Ammon's horn (tissue), 1 donor: ENCODE data around the gene NFKB1.

Experiments used
- DNase-seq: peaks from one replicate; pipeline ENCODE4 v3.0.0-alpha.2; 2016; ENCODE audit warnings: low spot score

NFKB1 gene

DNA sequence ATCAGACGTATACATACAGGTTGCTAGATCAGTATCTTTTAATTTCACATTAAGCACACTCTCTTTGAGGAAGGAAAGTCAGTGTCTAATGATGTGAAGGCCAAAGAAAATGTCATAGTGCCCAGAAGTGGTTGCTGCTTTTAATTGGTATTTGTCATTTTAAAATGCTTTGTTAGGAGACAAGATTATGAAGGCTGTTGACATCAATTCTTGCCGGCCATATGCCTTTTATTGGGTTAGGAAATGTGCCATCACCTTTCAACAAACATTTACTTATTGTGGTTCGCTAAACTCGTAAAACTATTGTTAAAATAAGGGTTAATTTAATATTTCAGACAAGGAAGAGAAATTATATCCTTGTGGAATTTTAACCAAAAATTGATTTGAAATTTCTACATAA is 32.2 kb downstream of the NFKB1 start:
- DNase-seq: no peak

DNA sequence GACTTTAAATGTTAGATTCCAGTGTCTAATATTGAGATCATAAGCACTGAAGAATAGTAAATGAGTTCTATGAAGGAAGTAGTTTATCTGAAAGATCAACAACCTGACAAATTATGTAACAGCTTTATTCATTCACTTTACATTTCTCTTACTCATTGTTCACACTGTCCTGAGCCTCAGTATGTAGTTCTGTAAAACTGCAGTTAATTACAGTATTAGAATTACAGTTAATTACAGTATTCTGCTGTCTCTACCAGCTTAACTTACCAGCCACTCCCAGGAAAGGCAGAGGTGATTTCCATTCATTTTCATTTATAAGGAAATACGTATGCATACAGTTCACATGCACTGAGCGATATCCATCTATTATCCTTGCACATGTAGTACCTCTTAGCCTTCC is 32.7 kb downstream of the NFKB1 start:
- no peak for DNase-seq

- no peak for DNase-seq
Observed at GRCh38 chr4:102534845-102535244, 33.7 kb downstream of the NFKB1 start.

DNA sequence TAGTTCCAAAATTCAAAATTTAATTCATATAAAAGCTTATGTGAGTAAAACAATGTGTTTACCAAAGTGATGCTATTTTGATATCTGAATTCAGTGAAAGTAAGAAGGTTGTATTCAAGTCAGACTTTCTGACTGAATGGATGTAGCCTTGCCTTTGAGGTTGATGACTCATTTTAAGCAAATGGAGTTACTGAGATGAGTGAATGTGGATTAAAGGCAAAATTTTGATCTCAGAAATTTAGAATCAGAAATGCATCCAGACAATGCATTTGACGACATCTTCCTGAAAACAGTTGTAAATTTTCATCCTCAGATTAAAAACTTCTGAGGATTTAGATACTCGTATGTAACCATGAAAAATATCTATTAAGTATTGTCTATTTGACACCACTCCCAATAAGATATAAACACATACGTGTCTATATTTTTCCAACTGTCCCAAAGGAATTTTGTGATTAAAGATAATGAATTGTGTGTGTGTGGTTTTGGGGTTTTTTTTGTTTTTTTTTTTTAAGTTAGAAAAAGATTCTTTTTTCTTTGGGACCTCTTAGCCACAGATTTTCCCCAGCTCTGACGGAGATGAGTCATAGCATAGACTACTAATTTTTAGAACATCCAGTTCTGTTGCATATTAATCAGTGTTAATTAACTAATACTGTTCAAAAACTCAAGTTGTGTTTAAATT is 34.4 kb downstream of the NFKB1 start:
- DNase-seq: no peak

DNA sequence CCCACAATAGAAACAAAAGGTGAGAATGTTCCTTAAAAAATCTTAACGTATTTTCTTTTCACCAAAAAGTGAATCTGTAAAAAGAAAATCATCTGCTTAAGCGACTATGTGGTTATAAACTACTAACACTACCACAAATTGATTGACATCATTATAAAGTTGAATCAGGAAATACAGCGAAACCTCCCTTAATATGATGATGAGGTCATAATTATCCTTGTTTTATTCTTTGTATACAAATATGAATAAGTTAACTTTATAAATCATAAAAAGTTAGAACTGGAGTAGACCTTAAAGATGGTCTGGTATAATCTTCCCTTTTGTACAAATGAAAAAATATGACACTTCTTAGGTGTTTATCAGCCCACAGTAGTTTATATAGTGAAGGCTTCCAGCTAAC is 35.6 kb downstream of the NFKB1 start:
- DNase-seq: no peak

GRCh38 chr4:102537269-102537668 is 36.1 kb downstream of the NFKB1 start:
- DNase-seq: no peak

DNA sequence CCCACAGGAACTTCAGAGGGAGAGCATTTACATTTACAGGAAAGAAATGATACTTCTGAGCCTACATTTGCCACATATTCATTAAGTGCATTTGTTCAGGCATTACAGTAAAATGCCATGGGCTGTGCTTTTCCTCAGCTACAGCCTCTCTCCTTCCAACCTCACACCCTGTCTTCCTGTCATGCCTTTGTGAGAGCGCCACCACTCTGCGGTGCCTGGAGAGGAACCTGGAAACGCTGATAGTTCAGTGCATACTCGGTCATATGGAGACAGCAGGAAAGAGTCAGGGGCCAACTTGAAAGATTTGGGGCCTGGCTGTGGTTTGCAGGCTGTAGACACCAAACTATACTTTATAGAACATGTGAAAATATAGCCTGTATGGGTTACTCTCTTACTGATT is 40.5 kb downstream of the NFKB1 start:
- peak; percentile 41 for DNase-seq

DNA sequence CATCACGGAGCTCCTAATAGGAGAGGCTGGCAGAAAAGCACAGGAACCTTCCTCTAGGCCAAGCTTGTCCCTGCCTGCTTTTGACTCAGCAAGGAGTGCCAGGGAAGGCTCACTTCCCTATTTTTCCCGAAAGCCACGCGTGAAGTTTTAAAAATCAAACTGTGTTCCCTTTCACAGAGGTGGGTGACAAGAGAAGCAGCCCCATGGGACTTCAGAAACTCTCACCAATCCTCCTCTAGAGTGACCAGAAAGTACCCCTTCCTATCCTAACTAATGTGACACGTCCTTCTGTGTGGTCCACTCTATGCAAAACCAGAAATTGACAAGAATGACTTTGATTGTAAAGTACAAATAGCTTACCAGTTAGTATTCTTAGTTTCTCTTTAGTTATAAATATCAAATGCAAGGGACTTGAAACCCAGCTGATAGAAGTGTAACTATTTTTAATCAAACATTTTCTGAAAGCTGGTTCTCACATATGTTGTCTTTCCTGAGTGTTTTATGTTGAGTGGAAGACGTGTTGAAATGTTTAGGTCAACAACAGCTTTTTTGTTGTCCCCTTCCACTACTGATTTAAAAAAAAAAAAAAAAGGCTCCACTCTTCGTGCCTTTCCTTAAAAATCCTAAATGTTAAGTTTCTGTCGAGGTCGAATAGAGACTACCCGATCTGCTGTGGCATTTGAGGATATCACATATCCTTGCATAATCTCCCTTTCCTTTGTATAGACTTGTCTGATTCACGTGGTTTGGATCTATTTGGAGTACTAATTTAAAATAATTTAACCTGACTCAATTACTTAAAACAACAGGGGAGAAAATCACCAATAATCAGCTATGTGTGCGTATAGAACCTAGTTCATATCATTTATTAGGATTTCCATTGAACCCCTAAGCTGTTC is 42.1 kb downstream of the NFKB1 start:
- DNase-seq: no peak

- DNase-seq: no peak
Observed at GRCh38 chr4:102546635-102547034, 45.5 kb downstream of the NFKB1 start.

DNA sequence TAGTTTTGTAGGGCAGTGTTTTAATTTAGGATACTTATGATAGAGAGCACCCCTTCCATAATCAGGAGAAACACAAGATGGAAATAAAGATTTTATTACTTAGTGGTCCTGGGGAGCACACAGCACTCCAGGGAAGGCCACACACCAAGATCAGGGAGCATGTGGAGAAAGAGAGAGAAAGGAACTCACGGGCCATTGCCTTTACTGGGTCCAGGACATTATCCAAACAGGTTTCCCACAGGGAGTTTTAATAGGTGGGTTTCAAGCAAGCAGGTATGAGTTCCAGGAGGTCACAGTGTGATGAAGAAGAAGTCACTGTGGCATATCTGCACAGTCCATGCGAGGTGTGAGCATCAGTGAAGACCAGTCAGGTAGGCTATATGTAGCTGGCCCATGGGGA is 46.8 kb downstream of the NFKB1 start:
- no peak for DNase-seq

DNA sequence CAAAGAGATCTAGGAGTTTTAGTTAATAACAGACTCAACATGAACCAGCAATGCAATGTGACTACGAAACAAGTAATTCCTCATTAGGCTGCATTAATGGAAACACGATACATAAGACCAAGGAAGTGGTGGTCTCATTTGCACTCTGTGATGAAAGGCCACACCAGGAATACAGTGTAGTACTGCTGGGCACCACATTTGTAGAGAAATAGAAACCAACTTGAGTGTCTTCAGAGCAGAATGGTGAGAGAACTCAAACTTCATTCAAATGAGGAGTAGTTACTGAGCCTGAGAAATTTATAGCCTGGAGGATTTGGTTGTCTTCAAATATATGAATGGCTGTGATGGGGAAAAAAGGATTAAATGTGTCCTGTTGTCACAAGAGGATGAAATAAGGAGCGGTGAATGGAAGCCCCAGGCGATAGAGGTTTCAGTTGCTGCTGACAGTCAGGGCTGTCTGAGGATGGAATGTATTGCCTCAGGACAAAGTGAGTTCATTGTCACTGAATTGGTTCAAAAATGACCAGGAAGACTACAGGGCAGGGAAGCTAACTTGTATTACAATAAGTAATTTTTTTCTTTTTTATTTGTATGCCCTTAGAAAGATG is 50.9 kb downstream of the NFKB1 start:
- no peak for DNase-seq

DNA sequence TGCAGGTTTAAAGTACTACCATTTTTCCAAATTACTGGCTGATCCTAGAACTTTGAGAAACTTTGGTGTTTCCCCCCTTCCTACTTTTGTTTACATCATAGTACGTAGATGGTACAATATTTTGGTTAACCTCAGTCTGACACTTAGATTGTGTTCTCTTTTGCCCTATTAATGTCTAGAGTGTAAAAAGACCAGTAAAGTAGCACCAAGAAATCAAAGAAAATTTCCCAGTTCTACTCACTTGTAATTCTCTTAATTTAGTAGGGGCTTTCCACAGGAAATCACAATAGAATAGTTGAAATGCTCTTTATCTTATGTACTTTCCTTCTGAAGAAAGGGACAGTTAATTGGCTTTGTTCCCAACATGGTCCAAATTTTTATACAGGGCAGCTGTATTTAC is 51.6 kb downstream of the NFKB1 start:
- DNase-seq: no peak

- no peak for DNase-seq
Observed at GRCh38 chr4:102553982-102554381, 52.8 kb downstream of the NFKB1 start.

GRCh38 chr4:102554482-102554881 is 53.3 kb downstream of the NFKB1 start:
- DNase-seq: peak; percentile 62

DNA sequence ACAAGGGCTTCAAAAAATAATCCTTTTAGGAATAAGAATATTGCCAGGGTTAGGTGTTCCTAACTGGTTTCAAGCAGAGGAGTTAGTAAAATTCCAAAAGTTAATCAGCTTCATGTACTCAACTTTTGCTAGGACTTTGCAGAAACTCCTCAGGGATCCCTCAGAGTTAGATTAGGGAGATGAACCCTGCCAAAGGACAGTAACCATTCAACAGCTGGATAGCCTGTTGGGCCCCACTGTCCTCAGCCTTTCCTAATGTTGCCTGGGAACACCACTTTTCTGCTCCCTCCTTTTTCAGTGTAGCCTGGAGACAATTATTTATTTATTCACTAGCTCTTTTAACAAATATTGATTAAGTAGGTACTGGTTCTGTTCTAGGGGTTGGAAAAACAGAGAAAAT is 53.8 kb downstream of the NFKB1 start:
- DNase-seq: no peak

DNA sequence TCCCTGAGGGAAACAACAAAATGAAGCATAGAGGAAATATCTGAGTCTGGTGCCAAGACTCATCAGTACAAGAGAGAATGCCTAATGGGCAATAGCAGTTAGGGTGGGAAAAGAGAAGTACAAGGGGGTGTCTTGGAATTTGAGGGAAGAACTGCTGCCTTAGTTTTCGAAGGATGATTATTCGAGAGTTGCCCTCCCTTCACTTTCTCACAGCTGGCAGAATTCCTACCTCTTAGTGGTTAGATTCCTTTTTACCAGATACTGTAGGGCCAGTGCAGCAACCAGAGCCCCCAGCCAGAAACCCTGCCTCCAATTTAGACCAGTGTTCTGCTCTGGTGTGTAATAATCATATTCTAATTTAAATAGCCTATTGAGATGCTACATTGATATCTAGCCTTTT is 56.5 kb downstream of the NFKB1 start:
- no peak for DNase-seq

DNA sequence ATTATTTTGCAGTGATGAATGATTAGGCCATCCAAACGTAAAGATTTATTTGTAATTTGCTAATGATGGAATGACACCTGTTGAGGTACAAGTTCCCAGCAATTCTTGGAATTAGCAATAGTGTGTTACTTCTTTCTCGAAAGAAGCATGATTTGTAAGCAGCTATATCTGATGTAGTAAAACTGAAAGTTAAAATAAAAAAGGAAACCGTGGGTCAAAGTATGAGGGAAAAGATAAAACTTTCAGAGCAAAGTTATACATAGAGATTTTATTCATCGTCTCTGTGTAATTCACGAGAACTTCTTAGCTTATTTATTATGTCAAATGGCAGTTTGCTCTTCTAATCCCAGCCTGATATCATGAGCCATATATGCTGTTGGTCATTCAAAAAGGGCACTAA is 59.0 kb downstream of the NFKB1 start:
- no peak for DNase-seq

DNA sequence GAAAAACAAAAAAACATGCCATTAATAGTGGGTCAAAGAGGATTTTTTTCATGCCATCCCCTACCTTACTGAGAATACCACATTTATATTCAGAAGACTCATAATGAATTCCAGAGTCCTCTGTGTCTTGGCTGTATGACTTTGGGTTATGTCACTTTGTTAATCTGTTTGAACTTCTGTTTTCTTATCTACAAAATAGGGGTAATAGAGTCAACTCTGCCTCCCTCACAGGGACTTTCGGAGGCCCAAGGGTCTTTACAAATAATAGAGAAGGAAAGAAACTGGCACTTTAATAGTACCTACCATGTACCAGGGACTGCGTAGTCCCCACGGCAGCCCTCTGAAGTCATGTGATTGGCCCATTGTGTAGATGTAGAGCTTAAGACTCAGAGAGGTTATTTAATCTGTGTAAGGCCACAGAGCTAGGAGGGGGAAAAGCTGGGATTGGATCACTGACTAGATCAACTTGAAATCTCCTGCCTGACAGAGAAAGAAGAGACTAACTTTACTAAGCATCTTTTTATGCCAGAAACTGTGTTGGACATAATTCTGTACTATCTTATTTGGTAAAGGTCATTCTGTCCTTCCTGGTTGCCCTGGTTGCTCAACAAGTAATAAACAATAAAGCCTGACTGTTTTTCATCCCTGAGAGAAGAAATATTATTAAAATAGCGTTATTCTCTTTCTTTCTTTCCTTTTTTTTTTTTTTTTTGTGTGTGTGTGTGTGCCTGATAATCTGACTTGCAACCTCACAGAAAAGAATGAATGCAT is 59.6 kb downstream of the NFKB1 start:
- DNase-seq: no peak

DNA sequence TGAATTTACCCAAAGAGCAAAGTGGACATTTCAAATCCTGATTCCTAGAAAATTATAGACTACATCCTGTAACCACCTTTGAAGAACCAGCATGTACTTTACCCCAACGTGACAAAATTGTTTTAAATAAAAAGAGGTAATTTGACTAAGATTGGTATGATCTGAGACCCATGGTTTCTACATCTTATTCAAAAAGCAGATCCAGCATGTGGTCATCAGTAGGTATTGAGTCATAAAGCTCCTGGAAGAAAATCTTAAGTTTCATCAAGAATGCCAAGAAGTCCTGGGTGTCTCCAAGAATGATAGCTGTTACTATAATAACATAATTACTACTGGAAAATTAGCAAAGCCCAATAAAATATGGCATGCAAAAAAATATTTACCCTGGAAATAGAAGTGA is 61.8 kb downstream of the NFKB1 start:
- DNase-seq: no peak

GRCh38 chr4:102564399-102565059 is 63.4 kb downstream of the NFKB1 start:
- DNase-seq: no peak

GRCh38 chr4:102565696-102566095 is 64.5 kb downstream of the NFKB1 start:
- DNase-seq: no peak

- no peak for DNase-seq
Observed at GRCh38 chr4:102566426-102566825, 65.3 kb downstream of the NFKB1 start.
